ENCODE measurements around the gene ELP6. TPM values are rescaled to one million over a fixed set of nuclear protein-coding genes. Genes with fewer than 3 reads are reported as not detected.

ELP6 gene
- 33.0 TPM for polyA plus RNA-seq (2012; ENCODE audit: missing spikeins)

- peak; percentile 99 for FAIRE-seq
Measured at GRCh38 chr3:47513125-47513929, at the start of gene ELP6. ELP6 (minus strand) TSS chr3:47513712; CDS start chr3:47513590, 122 bp downstream.

GRCh38 chr3:47556351-47556750, 42.8 kb upstream of the ELP6 start:
- no peak for FAIRE-seq
- no peak for TF ChIP-seq POLR2AphosphoS5 (IDR thresholded peaks at IDR 0.05; ENCODE audit: low read depth, low read length)
- TF ChIP-seq POLR2A (IDR thresholded peaks at IDR 0.05; ENCODE audit: low read depth, low read length) = no peak
- no peak for TF ChIP-seq TAF1 (IDR thresholded peaks at IDR 0.05; ENCODE audit: borderline replicate concordance, low read depth, low read length)
- no peak for DNase-seq (ENCODE audit: insufficient read length)

More at GRCh38 chr3:47513125-47513929, at the start of gene ELP6:
- TF ChIP-seq POLR2A (IDR thresholded peaks at IDR 0.05; ENCODE audit: low read depth, low read length) (peak; percentile 91), POLR2AphosphoS5 (IDR thresholded peaks at IDR 0.05; ENCODE audit: low read depth, low read length) (peak; percentile 90), TAF1 (IDR thresholded peaks at IDR 0.05; ENCODE audit: borderline replicate concordance, low read depth, low read length) (no peak; the same call in 1 of the 2 replicates)
- DNase-seq (ENCODE audit: insufficient read length) = peak; percentile 92

GRCh38 chr3:47554335-47554734, 40.8 kb upstream of the ELP6 start:
- no peak for DNase-seq (ENCODE audit: insufficient read length)
- TF ChIP-seq TAF1 (IDR thresholded peaks at IDR 0.05; ENCODE audit: borderline replicate concordance, low read depth, low read length) = no peak
- TF ChIP-seq POLR2A (IDR thresholded peaks at IDR 0.05; ENCODE audit: low read depth, low read length) = no peak
- TF ChIP-seq POLR2AphosphoS5 (IDR thresholded peaks at IDR 0.05; ENCODE audit: low read depth, low read length) = no peak
- no peak for FAIRE-seq

- DNase-seq (ENCODE audit: insufficient read length) (no peak), FAIRE-seq (no peak)
- TF ChIP-seq POLR2AphosphoS5 (IDR thresholded peaks at IDR 0.05; ENCODE audit: low read depth, low read length) (no peak), POLR2A (IDR thresholded peaks at IDR 0.05; ENCODE audit: low read depth, low read length) (no peak), TAF1 (IDR thresholded peaks at IDR 0.05; ENCODE audit: borderline replicate concordance, low read depth, low read length) (no peak)
Measured at GRCh38 chr3:47553407-47553806, 39.9 kb upstream of the ELP6 start.

GRCh38 chr3:47542471-47543173, 29.1 kb upstream of the ELP6 start:
- FAIRE-seq = no peak
- DNase-seq (ENCODE audit: insufficient read length) = no peak

GRCh38 chr3:47541583-47542108, 28.1 kb upstream of the ELP6 start:
- TF ChIP-seq POLR2A (IDR thresholded peaks at IDR 0.05; ENCODE audit: low read depth, low read length) = no peak
- no peak for TF ChIP-seq TAF1 (IDR thresholded peaks at IDR 0.05; ENCODE audit: borderline replicate concordance, low read depth, low read length)
- no peak for TF ChIP-seq POLR2AphosphoS5 (IDR thresholded peaks at IDR 0.05; ENCODE audit: low read depth, low read length)
- DNase-seq (ENCODE audit: insufficient read length) (no peak), FAIRE-seq (no peak)

More at GRCh38 chr3:47542471-47543173, 29.1 kb upstream of the ELP6 start:
- TF ChIP-seq POLR2A (IDR thresholded peaks at IDR 0.05; ENCODE audit: low read depth, low read length) (no peak), POLR2AphosphoS5 (IDR thresholded peaks at IDR 0.05; ENCODE audit: low read depth, low read length) (no peak), TAF1 (IDR thresholded peaks at IDR 0.05; ENCODE audit: borderline replicate concordance, low read depth, low read length) (no peak)

GRCh38 chr3:47540281-47540680, 26.8 kb upstream of the ELP6 start:
- TF ChIP-seq TAF1 (IDR thresholded peaks at IDR 0.05; ENCODE audit: borderline replicate concordance, low read depth, low read length) = no peak
- no peak for TF ChIP-seq POLR2AphosphoS5 (IDR thresholded peaks at IDR 0.05; ENCODE audit: low read depth, low read length)
- TF ChIP-seq POLR2A (IDR thresholded peaks at IDR 0.05; ENCODE audit: low read depth, low read length) = no peak
- DNase-seq (ENCODE audit: insufficient read length) (no peak), FAIRE-seq (no peak)

GRCh38 chr3:47536967-47537366, 23.5 kb upstream of the ELP6 start:
- no peak for DNase-seq (ENCODE audit: insufficient read length)
- FAIRE-seq = no peak
- TF ChIP-seq POLR2A (IDR thresholded peaks at IDR 0.05; ENCODE audit: low read depth, low read length) (no peak), POLR2AphosphoS5 (IDR thresholded peaks at IDR 0.05; ENCODE audit: low read depth, low read length) (no peak), TAF1 (IDR thresholded peaks at IDR 0.05; ENCODE audit: borderline replicate concordance, low read depth, low read length) (no peak)

- DNase-seq (ENCODE audit: insufficient read length) (no peak), FAIRE-seq (no peak)
- TF ChIP-seq POLR2AphosphoS5 (IDR thresholded peaks at IDR 0.05; ENCODE audit: low read depth, low read length) (no peak), POLR2A (IDR thresholded peaks at IDR 0.05; ENCODE audit: low read depth, low read length) (no peak)
Measured at GRCh38 chr3:47536221-47536891, 22.8 kb upstream of the ELP6 start.

- TF ChIP-seq POLR2A (IDR thresholded peaks at IDR 0.05; ENCODE audit: low read depth, low read length) (no peak), TAF1 (IDR thresholded peaks at IDR 0.05; ENCODE audit: borderline replicate concordance, low read depth, low read length) (no peak), POLR2AphosphoS5 (IDR thresholded peaks at IDR 0.05; ENCODE audit: low read depth, low read length) (no peak)
- DNase-seq (ENCODE audit: insufficient read length) = no peak
- FAIRE-seq = no peak
Measured at GRCh38 chr3:47533996-47534454, 20.5 kb upstream of the ELP6 start.

- peak; percentile 17 for FAIRE-seq
- TF ChIP-seq TAF1 (IDR thresholded peaks at IDR 0.05; ENCODE audit: borderline replicate concordance, low read depth, low read length) = no peak
- no peak for DNase-seq (ENCODE audit: insufficient read length)
Measured at GRCh38 chr3:47533481-47533880, 20.0 kb upstream of the ELP6 start.
